Stimulated activated CD8-positive, alpha-beta memory T cell treated with anti-CD3 and anti-CD28 coated beads, Interleukin-4, amount 100 ng/mL, for 4 hours (primary cell): Measurements from ENCODE around the gene EDDM3A.

Experiments
- DNase-seq, 2 donors: peaks; one replicate each; pipeline ENCODE4 v3.0.0-alpha.2; 2020; ENCODE audit warnings: low read depth in 2 of 2, low spot score in 1 of 2

EDDM3A gene

DNA sequence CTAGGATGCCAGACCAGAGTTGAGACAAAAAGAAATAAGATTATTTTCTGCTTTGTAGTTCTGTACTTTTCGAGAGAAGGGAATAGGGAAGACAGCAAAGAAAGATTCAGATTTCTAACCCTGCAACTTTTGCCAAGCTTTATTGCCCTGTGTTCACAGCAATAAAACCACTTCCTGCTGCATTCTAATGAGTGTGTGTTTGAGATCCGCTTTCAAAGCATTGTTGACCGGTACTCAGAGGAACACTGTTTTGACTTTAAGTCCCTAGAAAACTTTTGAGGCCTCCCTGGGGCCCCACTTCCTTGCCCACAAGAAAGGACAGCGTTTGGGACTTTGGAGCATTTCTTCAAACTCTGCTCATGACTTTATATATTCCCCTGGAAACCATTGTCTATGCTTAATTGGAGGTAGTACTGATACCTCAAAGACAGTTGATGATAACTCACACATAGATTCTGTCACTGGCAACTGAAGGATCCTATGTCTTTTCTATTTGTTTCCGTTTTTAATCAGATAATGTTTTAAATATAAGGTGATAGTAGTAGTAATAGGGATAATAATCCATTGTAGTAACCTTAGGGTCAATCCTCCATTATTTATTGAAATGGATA is 36.7 kb downstream of the EDDM3A start:
- no peak for DNase-seq

DNA sequence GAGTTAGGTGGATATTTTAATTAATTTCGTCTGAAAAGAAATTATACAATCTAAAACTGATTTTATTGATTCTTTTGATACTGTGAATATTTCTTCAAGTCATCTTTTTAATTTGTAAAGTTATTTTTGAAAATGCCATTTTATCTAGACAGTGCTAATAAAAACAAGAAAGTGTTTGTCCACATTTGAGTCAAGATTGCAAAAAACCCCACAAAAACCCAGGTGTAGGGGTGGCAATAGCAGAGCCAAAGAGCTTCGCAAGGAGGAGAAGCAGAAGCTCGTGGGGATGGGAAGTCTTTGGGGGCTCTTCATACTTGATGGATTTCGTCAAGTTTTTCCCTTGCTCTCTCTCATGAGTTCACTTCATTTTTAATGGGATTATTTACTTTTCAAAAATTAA is 41.3 kb downstream of the EDDM3A start:
- DNase-seq, result no peak

DNA sequence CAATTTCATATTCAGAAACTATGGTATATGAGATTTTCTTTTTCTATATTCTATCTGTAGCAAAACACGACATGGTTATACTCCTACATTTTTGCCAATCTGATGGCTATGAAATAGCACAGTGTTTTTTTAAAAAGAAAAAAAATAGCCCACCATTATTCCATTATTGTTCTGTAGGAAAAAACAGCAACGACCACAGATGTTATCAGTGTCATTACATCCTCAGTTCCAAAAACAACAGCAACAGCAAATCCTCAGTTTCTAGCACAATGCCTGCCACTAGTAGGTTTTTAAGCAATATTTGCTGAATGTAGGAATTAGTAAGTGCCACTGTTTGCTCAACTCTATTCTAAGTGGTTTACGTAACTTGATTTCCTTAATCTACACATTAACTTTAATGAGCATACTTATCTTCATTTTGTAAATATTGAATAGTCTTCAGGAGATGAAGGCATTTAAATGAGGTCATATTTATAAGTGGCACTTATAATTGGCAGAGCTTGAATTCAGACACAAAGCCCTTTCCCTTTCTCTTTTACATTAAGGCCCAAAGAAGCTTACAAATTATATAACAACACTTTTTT is 43.6 kb downstream of the EDDM3A start:
- no peak for DNase-seq

DNA sequence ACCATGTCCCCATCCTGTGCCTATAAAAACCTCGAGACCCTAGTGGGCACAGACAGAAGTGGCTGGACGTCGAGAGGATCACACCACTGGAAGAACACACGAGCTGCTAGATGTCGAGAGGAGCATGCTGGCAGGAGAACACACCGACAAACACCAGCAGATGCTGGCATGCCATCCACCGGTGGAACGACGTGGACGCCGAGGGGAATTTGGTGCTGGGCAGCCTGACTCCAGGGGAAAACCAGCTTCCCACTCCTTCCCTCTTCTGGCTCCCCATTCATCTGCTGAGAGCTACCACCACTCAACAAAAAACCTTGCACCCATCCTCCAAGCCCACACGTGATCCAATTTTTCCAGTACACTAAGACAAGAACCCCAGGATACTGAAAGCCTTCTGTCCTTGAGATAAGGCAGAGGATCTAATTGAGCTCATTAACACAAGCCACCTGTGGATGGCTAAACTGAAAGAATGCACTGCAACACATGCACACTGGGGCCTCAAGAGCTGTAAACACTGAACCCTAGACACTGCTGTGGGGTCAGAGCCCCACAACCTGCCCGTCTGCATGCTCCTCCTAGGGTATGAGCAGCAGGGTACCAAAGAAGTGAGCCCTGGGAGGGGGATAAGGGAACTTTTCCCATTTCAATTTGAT is 44.9 kb downstream of the EDDM3A start:
- no peak for DNase-seq

DNA sequence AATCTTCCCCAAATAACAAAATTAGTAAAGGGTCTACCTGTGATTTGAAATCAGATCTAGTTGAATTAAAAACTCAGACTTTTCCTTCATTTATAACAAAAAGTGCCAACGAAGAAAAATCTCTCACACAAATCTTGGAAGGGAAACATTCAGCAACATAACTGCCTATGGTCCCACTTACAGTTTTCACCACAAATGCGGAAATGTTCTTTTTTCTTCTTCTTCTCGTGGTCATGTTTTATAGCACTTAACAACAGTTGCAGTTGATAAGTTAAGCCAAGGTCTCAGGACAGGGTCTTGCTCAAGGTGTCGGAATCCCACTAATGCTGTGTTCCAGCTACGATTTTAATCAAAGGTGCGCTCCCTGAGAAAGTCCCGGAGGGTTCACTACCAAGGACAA is 45.5 kb downstream of the EDDM3A start:
- DNase-seq, result no peak

DNA sequence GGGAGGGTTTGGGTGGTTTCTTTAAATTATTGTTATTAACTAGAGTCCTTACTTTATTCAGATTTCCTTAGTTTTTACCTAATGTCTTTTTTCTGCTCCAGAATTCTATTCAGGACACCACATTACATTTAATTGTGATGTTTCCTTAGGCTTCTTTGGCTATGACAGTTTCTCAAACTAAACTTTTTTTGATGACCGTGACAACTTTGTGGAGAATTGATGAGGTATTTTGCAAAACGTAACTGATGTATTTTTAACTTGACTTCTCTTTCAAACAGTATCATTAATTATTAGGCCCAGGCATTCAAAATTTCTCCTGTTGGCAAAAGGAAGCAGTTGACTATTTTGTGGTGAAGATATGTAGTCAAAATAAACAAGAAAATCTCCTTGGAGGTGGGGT is 45.9 kb downstream of the EDDM3A start:
- no peak for DNase-seq

DNA sequence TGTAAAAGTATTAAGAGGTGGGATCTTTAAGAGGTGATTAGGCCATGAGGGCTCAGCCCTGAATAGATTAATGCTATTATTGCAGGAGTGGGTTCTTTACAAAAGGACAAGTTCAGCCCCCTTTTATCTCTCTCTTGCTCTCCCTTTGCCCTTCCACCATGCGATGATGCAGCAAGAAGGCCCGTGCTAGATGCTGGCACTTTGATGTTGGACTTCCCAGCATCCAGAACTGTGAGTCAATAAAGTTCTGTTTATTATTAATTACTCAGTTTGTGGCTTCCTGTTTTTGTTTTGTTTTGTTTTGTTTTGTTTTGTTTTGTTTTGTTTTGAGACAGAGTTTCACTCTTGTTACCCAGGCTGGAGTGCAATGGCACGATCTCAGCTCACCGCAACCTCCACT is 46.9 kb downstream of the EDDM3A start:
- DNase-seq, result no peak

DNA sequence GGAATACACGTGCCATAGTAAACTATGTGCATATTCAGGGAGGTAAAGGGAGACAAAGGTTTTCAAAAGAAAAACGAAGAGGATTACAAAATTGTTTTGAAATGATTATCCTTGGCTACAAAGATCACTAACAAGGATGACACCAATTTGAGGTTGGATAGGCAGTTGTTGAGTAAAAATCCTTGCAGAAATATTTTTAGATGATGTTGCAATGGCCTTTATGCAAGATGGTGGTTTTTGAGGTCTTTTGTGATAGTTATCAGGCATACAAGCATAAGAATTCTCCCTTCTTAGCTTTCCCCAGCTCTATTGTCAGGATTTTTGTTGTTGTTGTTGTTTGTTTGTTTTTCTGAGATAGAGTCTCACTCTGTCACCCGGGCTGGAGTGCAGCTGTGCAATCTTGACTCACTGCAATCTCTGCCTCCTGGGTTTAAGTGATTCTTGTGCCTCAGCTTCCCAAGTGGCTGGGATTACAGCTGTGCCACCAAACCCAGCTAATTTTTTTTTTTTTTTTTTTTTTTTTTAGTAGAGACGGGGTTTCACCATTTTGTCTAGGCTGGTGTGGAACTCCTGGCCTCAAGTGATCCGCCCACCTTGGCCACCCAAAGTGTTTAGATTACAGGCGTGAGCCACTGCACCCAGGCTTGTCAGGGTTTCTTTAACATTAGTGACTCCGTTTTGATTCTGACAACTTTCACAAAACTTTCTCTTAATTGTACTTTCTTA is 49.1 kb downstream of the EDDM3A start:
- no peak for DNase-seq

DNA sequence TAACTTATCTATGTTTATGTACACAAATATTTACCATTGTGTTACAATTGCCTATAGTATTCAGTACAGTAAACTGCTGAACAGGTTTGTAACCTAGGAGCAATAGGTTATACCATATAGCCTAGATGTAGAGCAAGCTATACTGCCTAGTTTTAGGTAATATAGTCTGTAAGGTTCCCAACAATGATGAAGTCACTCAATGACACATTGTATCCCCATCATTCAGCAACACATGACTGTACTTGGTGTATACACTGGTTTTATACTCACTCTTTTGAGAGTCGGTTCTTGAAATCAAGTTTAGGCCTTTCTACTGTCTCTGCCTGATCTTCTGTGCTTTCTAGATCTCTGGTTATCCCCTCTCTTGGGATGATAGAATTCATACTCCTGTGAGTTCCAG is 51.5 kb downstream of the EDDM3A start:
- no peak for DNase-seq
